Amniotic epithelial cell (primary cell): ENCODE data around the gene RCC2.
"Not testable (repeated sequence)": the region's sequence is repeated elsewhere in the genome, so short reads cannot be mapped to it uniquely, and the experiment has no call there.

Experiments used
- DNase-seq: peaks from one replicate; pipeline ENCODE4 v3.0.0-alpha.2; 2010; ENCODE audit warnings: low read depth

The RCC2 gene

GRCh38 chr1:17419626-17420328 is 19.7 kb downstream of the RCC2 start:
- DNase-seq, result peak; percentile 39

GRCh38 chr1:17416389-17416788 is 23.1 kb downstream of the RCC2 start:
- DNase-seq, result no peak

- no peak for DNase-seq
Observed at GRCh38 chr1:17414022-17414421, 25.5 kb downstream of the RCC2 start.

- DNase-seq, result no peak
Observed at GRCh38 chr1:17412093-17412870, 27.2 kb downstream of the RCC2 start.

GRCh38 chr1:17409391-17409811 is 30.1 kb downstream of the RCC2 start:
- DNase-seq, result no peak

GRCh38 chr1:17407786-17408514 is 31.5 kb downstream of the RCC2 start:
- DNase-seq, result not testable (repeated sequence)

GRCh38 chr1:17406760-17407475 is 32.6 kb downstream of the RCC2 start:
- not testable (repeated sequence) for DNase-seq

- peak; percentile 49 for DNase-seq
Observed at GRCh38 chr1:17405898-17406759, 33.3 kb downstream of the RCC2 start.

- DNase-seq, result no peak
Observed at GRCh38 chr1:17404820-17405219, 34.7 kb downstream of the RCC2 start.

GRCh38 chr1:17404034-17404684 is 35.3 kb downstream of the RCC2 start:
- no peak for DNase-seq

GRCh38 chr1:17403081-17403480 is 36.4 kb downstream of the RCC2 start:
- no peak for DNase-seq

GRCh38 chr1:17401841-17402240 is 37.6 kb downstream of the RCC2 start:
- no peak for DNase-seq

GRCh38 chr1:17400725-17401341 is 38.6 kb downstream of the RCC2 start:
- peak; percentile 6 for DNase-seq

GRCh38 chr1:17397910-17398695 is 41.4 kb downstream of the RCC2 start:
- no peak for DNase-seq

- no peak for DNase-seq
Observed at GRCh38 chr1:17393230-17393629, 46.2 kb downstream of the RCC2 start.

- no peak for DNase-seq
Observed at GRCh38 chr1:17392199-17392740, 47.2 kb downstream of the RCC2 start.

GRCh38 chr1:17381161-17381560 is 58.3 kb downstream of the RCC2 start:
- no peak for DNase-seq

- no peak for DNase-seq
Observed at GRCh38 chr1:17377325-17377953, 62.0 kb downstream of the RCC2 start.

- DNase-seq, result no peak
Observed at GRCh38 chr1:17375651-17376050, 63.8 kb downstream of the RCC2 start.
